Pulmonary artery endothelial cell (primary cell): ENCODE data around the gene RNF26. TPM values are rescaled to one million over a fixed set of nuclear protein-coding genes. Genes with fewer than 3 reads are reported as not detected.

Source experiments
- DNase-seq: peaks from one replicate; pipeline ENCODE4 v3.0.0-alpha.2; 2011; ENCODE audit warnings: low read depth, low spot score
- total RNA-seq: library from RNA; depleted of rRNA; stranded (reverse); fragments of >200 nt; gene quantifications from 2 replicates; pipeline ENCODE4 v1.2.3, GENCODE V29; 2014

Gene RNF26
- total RNA-seq, 1 donor from 2014 or later: 4.4 TPM

DNA sequence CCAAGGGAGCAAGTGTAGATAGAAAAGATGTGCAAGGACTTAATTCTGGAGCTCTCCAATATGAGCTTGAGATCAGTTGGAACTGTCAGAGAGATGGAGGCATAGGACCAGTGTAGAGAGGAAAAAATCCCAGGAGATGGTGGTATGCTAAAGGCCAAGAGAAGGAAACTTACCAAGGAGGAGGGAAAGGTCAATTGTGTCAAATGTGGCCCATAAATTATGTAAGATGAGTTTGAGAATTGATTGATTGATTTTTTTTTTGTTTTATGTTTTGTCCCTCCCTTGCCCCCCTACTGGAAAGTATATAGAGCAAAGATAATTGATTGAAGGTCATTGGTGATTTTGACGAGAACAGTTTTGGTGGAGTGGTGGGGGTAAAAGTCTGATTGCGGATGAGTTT, 50.0 kb downstream of the RNF26 start:
- DNase-seq: no peak

Other genes with a start within 250 kb of the RNF26 start
- 7.8 and 11.0 TPM in 2 replicates for gene HMBS, start 249.6 kb upstream of the RNF26 start, total RNA-seq
- gene DPAGT1, start 232.7 kb upstream of the RNF26 start, total RNA-seq: 14.4 and 32.7 TPM in 2 replicates
- 2.0 and 4.5 TPM in 2 replicates for gene C2CD2L, start 227.2 kb upstream of the RNF26 start, total RNA-seq
- 15.4 and 17.7 TPM in 2 replicates for gene HINFP, start 212.9 kb upstream of the RNF26 start, total RNA-seq
- 0.20 and 0.35 TPM in 2 replicates for gene ABCG4, start 185.5 kb upstream of the RNF26 start, total RNA-seq
- 10.9 and 15.5 TPM in 2 replicates for gene NLRX1, start 165.8 kb upstream of the RNF26 start, total RNA-seq
- gene NHERF4, start 149.1 kb upstream of the RNF26 start, total RNA-seq: 0.13 TPM in 1 of 2 replicates, not detected in the other
- 11.9 and 14.8 TPM in 2 replicates for gene CBL, start 128.2 kb upstream of the RNF26 start, total RNA-seq
- gene MCAM, start 17.4 kb upstream of the RNF26 start, total RNA-seq: 1,937 and 2,031 TPM in 2 replicates
- gene C1QTNF5, start 6.4 kb downstream of the RNF26 start, total RNA-seq: 61.2 and 101 TPM in 2 replicates
- not detected in 2 replicates for gene MFRP, start 12.2 kb downstream of the RNF26 start, total RNA-seq
- gene USP2, start 47.2 kb downstream of the RNF26 start, total RNA-seq: 0.13 and 0.14 TPM in 2 replicates
- not detected in 2 replicates for gene THY1, start 88.6 kb downstream of the RNF26 start, total RNA-seq